HG03571 (cell line): ENCODE results near the gene CRIP2.

Experiments used
- ATAC-seq: cut with Tn5 transposase; IDR thresholded peaks from one replicate; pipeline ENCODE4 v1.9.1; 2021; ENCODE audit not compliant: unreplicated experiment

Gene CRIP2

DNA sequence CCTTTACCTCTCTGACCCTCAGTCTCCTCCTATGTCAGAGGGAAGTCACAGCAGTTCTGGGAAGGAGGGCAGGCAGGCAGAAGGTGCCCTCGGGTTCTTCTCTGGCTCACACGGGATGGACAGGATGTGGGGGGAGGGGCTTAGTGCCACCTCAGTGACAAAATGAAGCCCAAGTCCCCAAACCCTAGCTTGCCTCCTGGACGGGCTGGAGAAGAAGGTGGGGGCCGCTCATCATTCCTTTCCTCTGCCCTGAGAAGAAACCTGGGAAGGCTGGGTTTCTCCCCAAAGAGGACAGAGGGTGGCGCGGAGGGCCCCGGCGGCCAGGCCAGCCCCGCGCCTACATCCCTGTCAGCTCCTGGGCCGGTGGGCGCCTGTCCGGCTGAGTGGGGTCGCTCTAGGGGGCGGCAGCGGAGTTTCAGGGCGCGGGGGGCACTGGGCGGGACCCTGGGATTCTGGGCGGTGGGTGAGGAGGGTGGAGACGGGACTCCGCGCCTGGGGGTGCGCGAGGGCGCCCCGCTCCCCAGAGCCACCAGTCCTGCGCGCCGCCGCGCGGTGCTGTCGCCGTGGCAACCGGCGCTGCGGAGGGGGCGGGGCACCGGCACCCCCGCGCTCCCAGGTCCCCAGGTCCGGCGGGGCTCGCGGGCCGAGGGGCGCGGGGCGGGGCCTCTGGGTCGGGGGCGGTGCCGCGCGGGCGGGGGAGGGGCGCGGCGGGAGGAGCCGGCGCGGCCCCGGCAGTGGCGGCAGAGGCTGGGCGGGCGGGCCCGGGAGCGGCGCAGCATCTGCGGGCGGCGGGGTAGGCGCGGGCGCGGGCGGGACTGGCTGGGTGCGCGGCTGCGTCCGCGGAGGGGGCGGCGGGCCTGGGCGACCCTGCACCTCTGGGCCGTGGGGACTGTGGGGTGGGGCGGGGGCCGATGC is 51.5 kb downstream of the CRIP2 start, which contains the start of gene TMEM121:
Gene TMEM121 (plus strand): TSS at position 723 of the 915 bp plus-strand sequence. CDS start 2,252 bp downstream, outside the sequence.
- no peak for ATAC-seq

GRCh38 chr14:105526776-105527380 is 52.3 kb downstream of the CRIP2 start:
- ATAC-seq = no peak

- no peak for ATAC-seq
Observed at GRCh38 chr14:105527381-105527825, 52.8 kb downstream of the CRIP2 start.

GRCh38 chr14:105527826-105528585 is 53.4 kb downstream of the CRIP2 start:
- no peak for ATAC-seq

- no peak for ATAC-seq
Observed at GRCh38 chr14:105528586-105529318, 54.1 kb downstream of the CRIP2 start.

- ATAC-seq = no peak
Observed at GRCh38 chr14:105529319-105529568, 54.6 kb downstream of the CRIP2 start.
